HepG2 (cell line): Measurements from ENCODE around the gene SLC10A1. TPM values are rescaled to one million over a fixed set of nuclear protein-coding genes. Genes with fewer than 3 reads are reported as not detected.

Experiments
- GATAD2A ChIP-seq: IDR thresholded peaks from 2 replicates; pipeline ENCODE4 v1.6.1; 2016
- HNRNPLL ChIP-seq: fragments of 200-400 bp; formaldehyde crosslinking; IDR thresholded peaks from 2 replicates; pipeline ENCODE4 v1.6.1; 2017; ENCODE audit warnings: mild to moderate bottlenecking, low read depth, low read length; ENCODE audit not compliant: poor library complexity, severe bottlenecking
- KDM1A ChIP-seq: IDR thresholded peaks from 2 replicates; pipeline ENCODE4 v1.6.1; 2016; ENCODE audit warnings: missing compliant biosample characterization
- KLF12 ChIP-seq: sonication (generic); formaldehyde crosslinking; IDR thresholded peaks from 2 replicates; pipeline ENCODE4 v1.4.0; 2020; ENCODE audit warnings: missing genetic modification reagents, borderline replicate concordance
- MEIS1 ChIP-seq: sonication (generic); formaldehyde crosslinking; IDR thresholded peaks from 2 replicates; pipeline ENCODE4 v1.9.0; 2021; ENCODE audit warnings: mild to moderate bottlenecking, missing genetic modification reagents, moderate library complexity, borderline replicate concordance
- RBM39 ChIP-seq: fragments of 200-400 bp; formaldehyde crosslinking; IDR thresholded peaks from one replicate; pipeline ENCODE4 v1.6.1; 2018; ENCODE audit warnings: antibody characterized with exemption, mild to moderate bottlenecking, low read depth, low read length; ENCODE audit not compliant: poor library complexity, severe bottlenecking
- RFX3 ChIP-seq: IDR thresholded peaks from 2 replicates; pipeline ENCODE4 v1.6.1; 2016; ENCODE audit warnings: missing biosample characterization, missing genetic modification reagents
- SALL1 ChIP-seq: sonication (generic); formaldehyde crosslinking; IDR thresholded peaks from 2 replicates; pipeline ENCODE4 v1.8.0; 2022; ENCODE audit warnings: mild to moderate bottlenecking, missing genetic modification reagents
- TCF7 ChIP-seq: sonication (generic); IDR thresholded peaks from 2 replicates; pipeline ENCODE4 v1.6.1; 2016; ENCODE audit warnings: antibody characterized with exemption, low read depth
- ZBTB7A ChIP-seq: sonication (generic); formaldehyde crosslinking; IDR thresholded peaks from 2 replicates; pipeline ENCODE4 v1.8.0; 2022; ENCODE audit warnings: mild to moderate bottlenecking, missing genetic modification reagents
- ZBTB8A ChIP-seq: sonication (generic); formaldehyde crosslinking; IDR thresholded peaks from 2 replicates; pipeline ENCODE4 v1.4.0; 2020; ENCODE audit warnings: mild to moderate bottlenecking, low read depth, missing genetic modification reagents, borderline replicate concordance
- ZMYM4 ChIP-seq: sonication (generic); formaldehyde crosslinking; IDR thresholded peaks from 2 replicates; pipeline ENCODE4 v1.8.1; 2023; ENCODE audit warnings: mild to moderate bottlenecking, missing genetic modification reagents
- ZNF121 ChIP-seq: sonication (generic); formaldehyde crosslinking; IDR thresholded peaks from 2 replicates; pipeline ENCODE4 v1.5.0; 2020; ENCODE audit warnings: mild to moderate bottlenecking, missing genetic modification reagents
- ZNF7 ChIP-seq: IDR thresholded peaks from 2 replicates; pipeline ENCODE4 v1.6.1; 2016; ENCODE audit warnings: missing biosample characterization, missing genetic modification reagents
- polyA plus RNA-seq, 8 experiments: library from polyadenylated mRNA; depleted of rRNA in 3 of 8; stranded (reverse) in 7 of 8; unstranded in 1 of 8; fragments of >200 nt; fragmentation: Illumina TruSeq in 4 of 8; extraction: Trizol in 4 of 8; gene quantifications; 2 replicates each; pipeline versions ENCODE4 v1.2.1 to v1.2.3, GENCODE V29; 2011 to 2016; ENCODE audit warnings: low read depth in 4 of 8, missing spikeins in 1 of 8, mixed read lengths in 1 of 8; ENCODE audit not compliant: insufficient read depth in 1 of 8
- total RNA-seq, 5 experiments: library from RNA; depleted of rRNA; stranded (reverse); fragments of >200 nt; fragmentation: Illumina TruSeq; extraction: Trizol; gene quantifications; 2 replicates each; pipeline ENCODE4 v1.2.3, GENCODE V29; 2016; ENCODE audit warnings: low read depth in 1 of 5
- TF ChIP-seq, protein P1 (sequence below): sonication (generic); formaldehyde crosslinking; IDR thresholded peaks from 2 replicates; pipeline ENCODE4 v1.5.1; 2020; ENCODE audit warnings: mild to moderate bottlenecking, missing genetic modification reagents, borderline replicate concordance
- TF ChIP-seq, protein P2 (sequence below): sonication (generic); formaldehyde crosslinking; IDR thresholded peaks from 2 replicates; pipeline ENCODE4 v1.4.0; 2020; ENCODE audit warnings: missing genetic modification reagents, low read depth, mild to moderate bottlenecking, borderline replicate concordance
- TF ChIP-seq, protein P3 (sequence below): sonication (generic); formaldehyde crosslinking; IDR thresholded peaks from 2 replicates; pipeline ENCODE4 v1.4.0; 2020; ENCODE audit warnings: missing genetic modification reagents
- TF ChIP-seq, protein P4 (sequence below): sonication (generic); formaldehyde crosslinking; IDR thresholded peaks from 2 replicates; pipeline ENCODE4 v1.5.0; 2020; ENCODE audit warnings: mild to moderate bottlenecking, missing genetic modification reagents
- TF ChIP-seq, protein P5 (sequence below): IDR thresholded peaks from 2 replicates; pipeline ENCODE4 v1.6.1; 2016

Gene SLC10A1
- total and polyA plus RNA-seq, 2 of the 13 experiments (the other 11 are each of a cell fraction or from before 2014, with no cell fraction given), result 0.17 TPM; not detected in 1

GRCh38 chr14:69767369-69767999, 29.6 kb downstream of the SLC10A1 start (continued):
- TF ChIP-seq, protein P1, sequence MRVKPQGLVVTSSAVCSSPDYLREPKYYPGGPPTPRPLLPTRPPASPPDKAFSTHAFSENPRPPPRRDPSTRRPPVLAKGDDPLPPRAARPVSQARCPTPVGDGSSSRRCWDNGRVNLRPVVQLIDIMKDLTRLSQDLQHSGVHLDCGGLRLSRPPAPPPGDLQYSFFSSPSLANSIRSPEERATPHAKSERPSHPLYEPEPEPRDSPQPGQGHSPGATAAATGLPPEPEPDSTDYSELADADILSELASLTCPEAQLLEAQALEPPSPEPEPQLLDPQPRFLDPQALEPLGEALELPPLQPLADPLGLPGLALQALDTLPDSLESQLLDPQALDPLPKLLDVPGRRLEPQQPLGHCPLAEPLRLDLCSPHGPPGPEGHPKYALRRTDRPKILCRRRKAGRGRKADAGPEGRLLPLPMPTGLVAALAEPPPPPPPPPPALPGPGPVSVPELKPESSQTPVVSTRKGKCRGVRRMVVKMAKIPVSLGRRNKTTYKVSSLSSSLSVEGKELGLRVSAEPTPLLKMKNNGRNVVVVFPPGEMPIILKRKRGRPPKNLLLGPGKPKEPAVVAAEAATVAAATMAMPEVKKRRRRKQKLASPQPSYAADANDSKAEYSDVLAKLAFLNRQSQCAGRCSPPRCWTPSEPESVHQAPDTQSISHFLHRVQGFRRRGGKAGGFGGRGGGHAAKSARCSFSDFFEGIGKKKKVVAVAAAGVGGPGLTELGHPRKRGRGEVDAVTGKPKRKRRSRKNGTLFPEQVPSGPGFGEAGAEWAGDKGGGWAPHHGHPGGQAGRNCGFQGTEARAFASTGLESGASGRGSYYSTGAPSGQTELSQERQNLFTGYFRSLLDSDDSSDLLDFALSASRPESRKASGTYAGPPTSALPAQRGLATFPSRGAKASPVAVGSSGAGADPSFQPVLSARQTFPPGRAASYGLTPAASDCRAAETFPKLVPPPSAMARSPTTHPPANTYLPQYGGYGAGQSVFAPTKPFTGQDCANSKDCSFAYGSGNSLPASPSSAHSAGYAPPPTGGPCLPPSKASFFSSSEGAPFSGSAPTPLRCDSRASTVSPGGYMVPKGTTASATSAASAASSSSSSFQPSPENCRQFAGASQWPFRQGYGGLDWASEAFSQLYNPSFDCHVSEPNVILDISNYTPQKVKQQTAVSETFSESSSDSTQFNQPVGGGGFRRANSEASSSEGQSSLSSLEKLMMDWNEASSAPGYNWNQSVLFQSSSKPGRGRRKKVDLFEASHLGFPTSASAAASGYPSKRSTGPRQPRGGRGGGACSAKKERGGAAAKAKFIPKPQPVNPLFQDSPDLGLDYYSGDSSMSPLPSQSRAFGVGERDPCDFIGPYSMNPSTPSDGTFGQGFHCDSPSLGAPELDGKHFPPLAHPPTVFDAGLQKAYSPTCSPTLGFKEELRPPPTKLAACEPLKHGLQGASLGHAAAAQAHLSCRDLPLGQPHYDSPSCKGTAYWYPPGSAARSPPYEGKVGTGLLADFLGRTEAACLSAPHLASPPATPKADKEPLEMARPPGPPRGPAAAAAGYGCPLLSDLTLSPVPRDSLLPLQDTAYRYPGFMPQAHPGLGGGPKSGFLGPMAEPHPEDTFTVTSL (CRISPR knock-in tag), result no peak
- peak; percentile 84 for TF ChIP-seq HNRNPLL
- TF ChIP-seq ZNF121 (CRISPR knock-in tag), result 0 out of 2 replicates have a peak, but pooled peaks have one; percentile 3
- 0 out of 2 replicates have a peak, but pooled peaks have one; percentile 29 for TF ChIP-seq KLF12 (CRISPR knock-in tag)
- peak; percentile 44 for TF ChIP-seq ZMYM4 (CRISPR knock-in tag)
- TF ChIP-seq, protein P2, sequence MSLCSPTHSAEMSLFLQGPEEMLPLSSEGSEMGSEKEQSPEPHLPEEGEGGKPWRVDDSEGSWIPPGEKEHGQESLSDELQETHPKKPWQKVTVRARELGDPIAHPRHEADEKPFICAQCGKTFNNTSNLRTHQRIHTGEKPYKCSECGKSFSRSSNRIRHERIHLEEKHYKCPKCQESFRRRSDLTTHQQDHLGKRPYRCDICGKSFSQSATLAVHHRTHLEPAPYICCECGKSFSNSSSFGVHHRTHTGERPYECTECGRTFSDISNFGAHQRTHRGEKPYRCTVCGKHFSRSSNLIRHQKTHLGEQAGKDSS (CRISPR knock-in tag), result no peak
- TF ChIP-seq ZBTB8A (CRISPR knock-in tag), result no peak
- TF ChIP-seq KDM1A (CRISPR knock-in tag), result no peak
- TF ChIP-seq GATAD2A (CRISPR knock-in tag), result peak; percentile 26; the same call in 1 of the 2 replicates
- peak; percentile 88 for TF ChIP-seq RBM39
- TF ChIP-seq, protein P3, sequence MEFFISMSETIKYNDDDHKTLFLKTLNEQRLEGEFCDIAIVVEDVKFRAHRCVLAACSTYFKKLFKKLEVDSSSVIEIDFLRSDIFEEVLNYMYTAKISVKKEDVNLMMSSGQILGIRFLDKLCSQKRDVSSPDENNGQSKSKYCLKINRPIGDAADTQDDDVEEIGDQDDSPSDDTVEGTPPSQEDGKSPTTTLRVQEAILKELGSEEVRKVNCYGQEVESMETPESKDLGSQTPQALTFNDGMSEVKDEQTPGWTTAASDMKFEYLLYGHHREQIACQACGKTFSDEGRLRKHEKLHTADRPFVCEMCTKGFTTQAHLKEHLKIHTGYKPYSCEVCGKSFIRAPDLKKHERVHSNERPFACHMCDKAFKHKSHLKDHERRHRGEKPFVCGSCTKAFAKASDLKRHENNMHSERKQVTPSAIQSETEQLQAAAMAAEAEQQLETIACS (CRISPR knock-in tag), result no peak
- TF ChIP-seq, protein P4, sequence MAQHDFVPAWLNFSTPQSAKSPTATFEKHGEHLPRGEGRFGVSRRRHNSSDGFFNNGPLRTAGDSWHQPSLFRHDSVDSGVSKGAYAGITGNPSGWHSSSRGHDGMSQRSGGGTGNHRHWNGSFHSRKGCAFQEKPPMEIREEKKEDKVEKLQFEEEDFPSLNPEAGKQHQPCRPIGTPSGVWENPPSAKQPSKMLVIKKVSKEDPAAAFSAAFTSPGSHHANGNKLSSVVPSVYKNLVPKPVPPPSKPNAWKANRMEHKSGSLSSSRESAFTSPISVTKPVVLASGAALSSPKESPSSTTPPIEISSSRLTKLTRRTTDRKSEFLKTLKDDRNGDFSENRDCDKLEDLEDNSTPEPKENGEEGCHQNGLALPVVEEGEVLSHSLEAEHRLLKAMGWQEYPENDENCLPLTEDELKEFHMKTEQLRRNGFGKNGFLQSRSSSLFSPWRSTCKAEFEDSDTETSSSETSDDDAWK (CRISPR knock-in tag), result no peak
- no peak for TF ChIP-seq MEIS1
- no peak for TF ChIP-seq TCF7
- TF ChIP-seq RFX3 (CRISPR knock-in tag), result no peak
- TF ChIP-seq, protein P5, sequence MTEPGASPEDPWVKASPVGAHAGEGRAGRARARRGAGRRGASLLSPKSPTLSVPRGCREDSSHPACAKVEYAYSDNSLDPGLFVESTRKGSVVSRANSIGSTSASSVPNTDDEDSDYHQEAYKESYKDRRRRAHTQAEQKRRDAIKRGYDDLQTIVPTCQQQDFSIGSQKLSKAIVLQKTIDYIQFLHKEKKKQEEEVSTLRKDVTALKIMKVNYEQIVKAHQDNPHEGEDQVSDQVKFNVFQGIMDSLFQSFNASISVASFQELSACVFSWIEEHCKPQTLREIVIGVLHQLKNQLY (CRISPR knock-in tag), result no peak
- no peak for TF ChIP-seq ZBTB7A (CRISPR knock-in tag)
- peak; percentile 42; the same call in 1 of the 2 replicates for TF ChIP-seq SALL1 (CRISPR knock-in tag)
- no peak for TF ChIP-seq ZNF7 (CRISPR knock-in tag)
